HG02884 (cell line): ENCODE measurements around the gene COBLL1.
"Not testable (repeated sequence)": the region's sequence is repeated elsewhere in the genome, so short reads cannot be mapped to it uniquely, and the experiment has no call there.

ENCODE experiments used
- ATAC-seq: cut with Tn5 transposase; IDR thresholded peaks from one replicate; pipeline ENCODE4 v1.9.1; 2021; ENCODE audit warnings: mild to moderate bottlenecking, moderate library complexity; ENCODE audit not compliant: unreplicated experiment

The COBLL1 gene

GRCh38 chr2:164841719-164842623, at the start of gene COBLL1:
Gene COBLL1 (minus strand): TSS chr2:164841823. CDS start chr2:164841196, 627 bp downstream.
- ATAC-seq = peak; percentile 81

GRCh38 chr2:164890544-164890943, 48.9 kb upstream of the COBLL1 start:
- no peak for ATAC-seq

- ATAC-seq = no peak
These were observed 47.0 kb upstream of the COBLL1 start for GRCh38 chr2:164888592-164888991.

- ATAC-seq = no peak
These were observed 46.0 kb upstream of the COBLL1 start for GRCh38 chr2:164887434-164888144.

GRCh38 chr2:164882276-164882675, 40.7 kb upstream of the COBLL1 start:
- ATAC-seq = no peak

GRCh38 chr2:164881524-164881923, 39.9 kb upstream of the COBLL1 start:
- ATAC-seq = no peak

GRCh38 chr2:164879901-164880535, 38.4 kb upstream of the COBLL1 start:
- no peak for ATAC-seq

- ATAC-seq = no peak
These were observed 36.3 kb upstream of the COBLL1 start for GRCh38 chr2:164877927-164878326.

- no peak for ATAC-seq
These were observed 35.5 kb upstream of the COBLL1 start for GRCh38 chr2:164877169-164877568.

GRCh38 chr2:164875334-164876205, 33.9 kb upstream of the COBLL1 start:
- no peak for ATAC-seq

GRCh38 chr2:164873210-164873908, 31.7 kb upstream of the COBLL1 start:
- no peak for ATAC-seq

- no peak for ATAC-seq
These were observed 29.8 kb upstream of the COBLL1 start for GRCh38 chr2:164871404-164871803.

- ATAC-seq = no peak
These were observed 27.8 kb upstream of the COBLL1 start for GRCh38 chr2:164869420-164869772.

GRCh38 chr2:164868563-164869419, 27.2 kb upstream of the COBLL1 start:
- ATAC-seq = no peak

GRCh38 chr2:164867779-164868397, 26.3 kb upstream of the COBLL1 start:
- ATAC-seq = no peak

- not testable (repeated sequence) for ATAC-seq
These were observed 24.8 kb upstream of the COBLL1 start for GRCh38 chr2:164866381-164866780.

GRCh38 chr2:164860694-164861042, 19.0 kb upstream of the COBLL1 start:
- ATAC-seq = no peak

GRCh38 chr2:164859906-164860693, 18.5 kb upstream of the COBLL1 start:
- not testable (repeated sequence) for ATAC-seq
